Stomach (tissue), 4 donors: ENCODE data around the gene CREB3L1.

Source experiments
- POLR2A ChIP-seq, 4 donors: fragments of 450-650 bp; IDR thresholded peaks; one replicate each; pipeline ENCODE4 v1.6.1; 2016; ENCODE audit warnings: antibody characterized with exemption in 4 of 4, control low read depth in 2 of 4, mild to moderate bottlenecking in 1 of 4, moderate library complexity in 1 of 4
- TF ChIP-seq, protein P1 (sequence below), 7 experiments: fragments of 450-650 bp in 4 of 7; fragments of 200-600 bp in 3 of 7; sonication (generic) in 3 of 7; IDR thresholded peaks; one replicate each; pipeline ENCODE4 v1.5.1; 2016 to 2019; ENCODE audit warnings: antibody characterized with exemption in 7 of 7, control low read depth in 2 of 7, mild to moderate bottlenecking in 1 of 7

DNA sequence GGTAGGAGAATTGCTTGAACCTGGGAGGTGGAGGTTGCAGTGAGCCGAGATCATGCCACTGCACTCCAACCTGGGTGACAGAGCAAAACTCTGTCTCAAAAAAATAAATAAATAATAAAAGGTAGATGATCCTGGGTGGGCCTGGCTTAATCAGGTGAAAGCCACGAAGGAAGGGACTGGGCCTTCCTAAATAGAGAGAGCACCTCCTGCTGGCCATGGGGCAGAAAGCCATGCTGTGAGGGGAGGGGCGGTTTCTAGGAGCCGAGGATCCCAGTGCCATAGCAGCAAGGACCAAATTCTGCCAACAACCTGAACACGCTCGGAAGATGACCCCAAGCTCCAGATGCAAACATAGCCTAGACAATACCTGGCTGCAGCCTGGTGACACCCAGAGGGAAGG is 45.3 kb downstream of the CREB3L1 start:
- TF ChIP-seq, protein P1, sequence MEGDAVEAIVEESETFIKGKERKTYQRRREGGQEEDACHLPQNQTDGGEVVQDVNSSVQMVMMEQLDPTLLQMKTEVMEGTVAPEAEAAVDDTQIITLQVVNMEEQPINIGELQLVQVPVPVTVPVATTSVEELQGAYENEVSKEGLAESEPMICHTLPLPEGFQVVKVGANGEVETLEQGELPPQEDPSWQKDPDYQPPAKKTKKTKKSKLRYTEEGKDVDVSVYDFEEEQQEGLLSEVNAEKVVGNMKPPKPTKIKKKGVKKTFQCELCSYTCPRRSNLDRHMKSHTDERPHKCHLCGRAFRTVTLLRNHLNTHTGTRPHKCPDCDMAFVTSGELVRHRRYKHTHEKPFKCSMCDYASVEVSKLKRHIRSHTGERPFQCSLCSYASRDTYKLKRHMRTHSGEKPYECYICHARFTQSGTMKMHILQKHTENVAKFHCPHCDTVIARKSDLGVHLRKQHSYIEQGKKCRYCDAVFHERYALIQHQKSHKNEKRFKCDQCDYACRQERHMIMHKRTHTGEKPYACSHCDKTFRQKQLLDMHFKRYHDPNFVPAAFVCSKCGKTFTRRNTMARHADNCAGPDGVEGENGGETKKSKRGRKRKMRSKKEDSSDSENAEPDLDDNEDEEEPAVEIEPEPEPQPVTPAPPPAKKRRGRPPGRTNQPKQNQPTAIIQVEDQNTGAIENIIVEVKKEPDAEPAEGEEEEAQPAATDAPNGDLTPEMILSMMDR (IDR thresholded peaks at IDR 0.05), result peak in 1 of 7 experiments; percentile 8
- TF ChIP-seq POLR2A (IDR thresholded peaks at IDR 0.05), result no peak
